ENCODE results near the gene CD2BP2. TPM values are rescaled to one million over a fixed set of nuclear protein-coding genes. Genes with fewer than 3 reads are reported as not detected.
"Not testable (repeated sequence)": the region's sequence is repeated elsewhere in the genome, so short reads cannot be mapped to it uniquely, and the experiment has no call there.

The CD2BP2 gene
- 65.6 and 67.6 TPM in 2 replicates for total RNA-seq (2014; rRNA removed)
- polyA plus RNA-seq (2012): 83.6 TPM

DNA sequence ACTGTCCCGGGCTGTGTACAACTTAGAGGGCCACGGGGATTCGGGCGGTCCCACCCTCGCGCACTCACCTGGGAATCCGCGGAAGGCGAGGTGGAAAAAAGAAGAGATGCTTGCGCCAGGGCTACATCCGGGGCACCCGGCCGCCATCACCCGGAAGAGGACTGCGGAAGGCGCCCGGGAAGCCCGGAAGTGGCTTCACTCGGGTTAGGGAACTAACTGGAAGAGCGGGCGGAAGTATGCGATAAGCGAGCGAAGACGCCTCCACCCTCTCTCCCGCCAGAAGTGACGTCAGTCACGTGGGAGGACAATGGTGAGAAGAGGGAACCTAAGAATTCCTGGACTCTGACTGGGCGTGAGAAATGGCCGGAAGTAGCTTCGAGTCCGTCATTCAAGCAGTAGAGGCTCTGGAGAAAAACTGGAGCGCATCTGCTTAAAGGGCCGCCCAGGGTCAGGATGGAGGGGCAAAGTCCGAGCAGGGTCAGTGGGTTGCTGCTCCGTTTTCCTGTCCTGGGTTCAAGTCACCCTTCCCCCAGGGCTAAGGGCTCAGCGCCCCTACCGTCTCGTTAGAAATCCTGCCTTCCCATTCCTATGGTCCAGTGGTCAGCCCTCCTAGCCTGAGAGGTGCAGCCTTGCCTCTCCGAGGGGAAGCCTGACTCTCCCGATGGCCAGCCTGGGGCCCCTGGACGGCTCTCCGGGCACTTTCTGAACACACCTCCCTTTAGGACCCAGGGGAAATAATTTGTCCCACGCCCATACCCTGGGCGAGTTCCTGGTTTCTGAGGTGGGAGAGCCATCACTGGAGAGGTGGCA is at the start of gene CD2BP2:
CD2BP2 (minus strand) TSS at position 165 of the 810 bp plus-strand sequence. CDS start 627 bp downstream, outside the sequence.
- peak; percentile 100 for DNase-seq (ENCODE audit: low read depth)

DNA sequence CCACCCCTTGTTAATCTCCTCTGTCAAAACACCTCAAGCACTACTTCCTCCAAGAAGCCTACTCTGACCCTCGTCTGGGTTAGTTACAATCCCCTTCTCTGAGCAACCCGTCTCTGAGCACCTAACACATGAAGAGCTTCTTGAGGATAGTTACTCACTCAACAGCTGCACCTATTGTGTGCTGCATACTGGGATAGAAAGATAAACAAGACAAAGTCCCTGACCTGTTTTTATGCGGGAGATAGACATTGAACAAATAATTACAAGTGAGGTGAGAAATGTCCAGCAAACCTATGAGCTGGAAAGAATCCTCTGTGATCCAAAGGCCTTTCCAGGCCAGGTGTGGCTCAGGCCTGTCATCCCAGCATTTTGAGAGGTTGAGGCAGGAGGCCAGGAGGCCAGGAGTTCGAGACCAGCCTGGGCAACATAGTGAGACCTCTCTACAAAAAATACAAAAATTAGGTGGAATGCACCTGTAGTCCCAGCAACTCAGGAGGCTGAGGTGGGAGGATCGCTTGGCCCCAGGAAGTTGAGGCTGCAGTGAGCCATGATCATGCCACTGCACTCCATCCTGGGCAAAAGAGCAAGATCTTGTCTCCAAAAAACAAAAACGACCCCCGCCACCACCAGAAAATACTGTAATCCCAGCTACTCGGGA is 46.8 kb upstream of the CD2BP2 start:
- peak; percentile 8 for DNase-seq (ENCODE audit: low read depth)

DNA sequence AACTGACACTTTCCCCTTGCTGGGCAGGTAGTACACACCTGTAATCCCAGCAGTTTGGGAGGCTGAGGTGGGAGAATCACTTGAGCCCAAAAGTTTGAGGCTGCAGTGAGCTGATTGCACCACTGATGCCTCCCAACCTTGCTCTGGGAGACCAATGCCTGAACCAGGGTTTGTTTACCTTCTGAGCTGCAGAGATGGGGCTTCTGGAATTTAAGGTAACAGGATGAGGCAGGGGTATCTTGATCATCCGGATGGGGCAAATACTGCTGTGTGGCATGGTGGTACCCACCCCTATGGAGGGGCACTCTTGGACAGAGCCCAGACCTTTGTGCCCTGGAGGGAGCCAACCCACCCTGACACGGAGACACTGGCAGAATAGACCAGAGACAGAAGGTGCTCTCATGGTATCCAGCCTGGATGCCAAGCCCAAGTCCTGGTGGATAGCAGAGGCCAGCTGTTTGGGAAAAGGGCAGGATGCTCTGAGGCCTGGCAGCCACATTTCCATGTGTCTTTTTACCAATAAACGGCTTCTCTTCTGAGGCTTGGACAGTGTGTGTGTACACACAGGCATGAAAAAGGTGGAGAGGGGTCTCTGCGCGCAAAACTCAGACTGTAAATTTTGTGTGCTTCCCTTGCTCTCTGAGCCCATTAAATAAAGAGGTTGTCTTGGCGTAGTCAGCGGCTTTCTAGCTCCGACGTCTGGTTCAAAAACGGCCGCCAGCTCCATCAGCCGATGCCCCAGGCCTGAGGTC is 44.5 kb upstream of the CD2BP2 start:
- DNase-seq (ENCODE audit: low read depth): peak; percentile 32

DNA sequence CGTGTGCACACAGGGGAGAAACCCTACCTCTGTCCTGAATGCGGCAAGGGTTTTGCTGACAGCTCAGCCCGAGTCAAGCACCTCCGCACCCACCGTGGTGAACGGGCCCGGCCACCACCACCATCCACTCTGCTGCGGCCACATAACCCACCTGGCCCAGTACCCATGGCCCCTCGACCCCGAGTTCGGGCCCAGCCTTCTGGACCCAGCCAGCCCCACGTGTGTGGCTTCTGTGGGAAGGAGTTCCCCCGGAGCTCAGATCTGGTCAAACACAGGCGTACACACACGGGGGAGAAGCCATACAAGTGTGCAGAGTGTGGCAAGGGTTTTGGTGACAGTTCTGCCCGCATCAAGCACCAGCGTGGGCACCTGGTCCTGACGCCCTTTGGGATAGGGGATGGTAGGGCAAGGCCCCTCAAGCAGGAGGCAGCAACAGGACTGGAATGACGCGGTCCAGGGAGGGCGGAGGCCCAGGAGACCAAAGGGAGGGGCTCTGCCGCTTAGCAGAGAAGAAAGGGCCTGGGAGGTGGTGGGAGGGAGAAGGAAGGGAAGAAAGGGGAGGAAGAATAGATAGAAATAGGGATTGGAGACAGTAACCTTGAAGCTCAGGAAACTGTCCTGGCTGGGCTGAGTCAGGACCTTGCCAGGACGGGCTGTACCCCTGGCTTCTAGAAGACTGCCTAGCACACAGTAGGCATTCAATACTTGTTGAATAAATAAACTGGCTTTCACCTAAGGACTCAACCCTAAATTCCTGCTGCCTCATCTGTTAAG is 43.7 kb upstream of the CD2BP2 start:
- no peak for DNase-seq (ENCODE audit: low read depth)

DNA sequence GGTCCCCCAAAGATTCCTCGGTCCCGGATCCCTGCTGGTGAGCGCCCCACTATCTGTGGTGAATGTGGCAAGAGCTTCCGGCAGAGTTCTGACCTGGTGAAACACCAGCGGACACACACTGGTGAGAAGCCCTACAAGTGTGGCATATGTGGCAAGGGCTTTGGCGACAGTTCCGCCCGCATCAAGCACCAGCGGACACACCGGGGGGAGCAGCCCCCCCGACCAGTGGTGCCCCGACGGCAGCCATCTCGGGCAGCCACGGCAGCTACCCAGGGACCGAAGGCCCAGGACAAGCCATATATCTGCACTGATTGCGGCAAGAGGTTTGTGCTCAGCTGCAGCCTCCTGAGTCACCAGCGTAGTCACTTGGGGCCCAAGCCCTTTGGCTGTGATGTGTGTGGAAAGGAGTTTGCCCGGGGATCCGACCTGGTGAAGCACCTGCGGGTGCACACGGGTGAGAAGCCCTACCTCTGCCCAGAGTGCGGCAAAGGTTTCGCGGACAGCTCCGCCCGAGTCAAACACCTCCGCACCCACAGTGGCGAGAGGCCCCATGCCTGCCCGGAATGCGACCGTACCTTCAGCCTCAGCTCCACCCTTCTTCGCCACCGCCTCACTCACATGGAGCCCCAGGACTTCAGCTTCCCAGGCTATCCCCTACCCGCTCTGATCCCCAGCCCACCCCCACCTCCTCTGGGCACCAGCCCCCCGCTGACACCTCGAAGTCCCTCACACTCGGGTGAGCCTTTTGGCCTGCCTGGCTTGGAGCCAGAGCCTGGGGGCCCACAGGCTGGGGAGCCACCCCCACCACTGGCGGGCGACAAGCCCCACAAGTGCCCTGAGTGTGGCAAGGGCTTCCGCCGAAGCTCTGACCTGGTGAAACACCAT is 42.9 kb upstream of the CD2BP2 start:
- DNase-seq (ENCODE audit: low read depth): no peak

DNA sequence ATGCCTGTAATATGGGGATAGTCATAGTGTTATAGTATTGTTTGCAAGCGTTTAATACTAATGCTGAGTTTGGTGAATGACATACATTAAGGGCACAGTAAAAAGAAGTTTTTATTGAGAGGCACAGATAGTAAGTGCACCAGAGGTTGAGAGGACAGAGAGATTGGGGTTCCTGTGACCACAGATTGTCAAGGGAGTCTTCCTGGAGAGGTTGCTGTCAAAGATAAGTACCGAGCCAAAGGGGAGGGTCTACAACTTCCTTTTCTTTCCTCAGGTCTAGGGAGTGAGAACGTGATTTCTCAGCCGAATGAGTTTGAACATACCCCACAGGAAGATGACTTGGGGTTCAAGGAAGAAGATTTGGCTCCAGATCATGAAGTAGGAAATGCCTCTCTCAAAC is 41.9 kb upstream of the CD2BP2 start:
- no peak for DNase-seq (ENCODE audit: low read depth)

DNA sequence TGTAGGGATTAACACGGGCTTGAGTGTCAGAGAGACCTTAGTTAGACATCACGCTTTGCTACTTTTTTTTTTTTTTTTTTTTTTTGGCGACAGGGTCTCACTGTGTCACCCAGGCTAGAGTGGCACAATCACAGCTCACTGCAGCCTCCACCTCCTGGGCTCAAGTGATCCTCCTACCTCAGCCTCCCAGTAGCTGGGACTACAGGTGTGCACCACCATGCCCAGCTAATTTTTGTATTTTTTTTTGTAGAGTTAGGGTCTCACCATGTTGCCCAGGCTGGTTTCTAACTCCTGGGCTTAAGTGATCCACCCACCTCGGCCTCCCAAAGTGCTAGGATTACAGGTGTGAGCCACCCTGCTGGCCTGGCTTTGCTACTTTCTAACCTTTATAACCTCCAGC is 41.5 kb upstream of the CD2BP2 start:
- DNase-seq (ENCODE audit: low read depth): not testable (repeated sequence)

DNA sequence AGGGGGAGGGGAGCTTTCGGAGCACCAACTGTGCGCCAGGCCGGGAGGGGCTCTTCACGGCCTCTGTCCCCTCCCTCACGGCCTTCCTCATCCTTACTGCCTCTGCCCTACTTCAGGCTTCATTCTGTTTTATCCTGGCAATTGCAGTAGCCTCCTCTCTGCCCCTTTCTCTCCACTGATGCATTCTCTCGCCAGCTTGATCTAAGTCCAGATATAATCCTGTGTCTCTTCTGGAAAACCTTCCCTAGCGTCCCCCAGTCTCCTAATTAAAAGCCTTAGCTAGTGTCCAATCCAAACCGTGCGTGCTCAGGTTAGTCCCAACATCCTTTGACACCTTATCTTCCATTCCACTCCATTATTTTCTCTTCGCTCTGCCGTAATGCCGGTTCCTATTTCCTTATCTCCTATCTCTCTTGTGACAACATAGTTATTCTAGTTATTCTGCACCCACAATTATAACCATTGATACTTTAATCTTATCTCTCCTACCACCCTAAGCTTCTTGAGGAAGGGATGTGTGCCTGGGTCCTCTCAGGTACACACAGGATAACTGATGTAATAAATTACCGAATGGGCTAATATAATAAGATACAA is 41.0 kb upstream of the CD2BP2 start:
- DNase-seq (ENCODE audit: low read depth): no peak

DNA sequence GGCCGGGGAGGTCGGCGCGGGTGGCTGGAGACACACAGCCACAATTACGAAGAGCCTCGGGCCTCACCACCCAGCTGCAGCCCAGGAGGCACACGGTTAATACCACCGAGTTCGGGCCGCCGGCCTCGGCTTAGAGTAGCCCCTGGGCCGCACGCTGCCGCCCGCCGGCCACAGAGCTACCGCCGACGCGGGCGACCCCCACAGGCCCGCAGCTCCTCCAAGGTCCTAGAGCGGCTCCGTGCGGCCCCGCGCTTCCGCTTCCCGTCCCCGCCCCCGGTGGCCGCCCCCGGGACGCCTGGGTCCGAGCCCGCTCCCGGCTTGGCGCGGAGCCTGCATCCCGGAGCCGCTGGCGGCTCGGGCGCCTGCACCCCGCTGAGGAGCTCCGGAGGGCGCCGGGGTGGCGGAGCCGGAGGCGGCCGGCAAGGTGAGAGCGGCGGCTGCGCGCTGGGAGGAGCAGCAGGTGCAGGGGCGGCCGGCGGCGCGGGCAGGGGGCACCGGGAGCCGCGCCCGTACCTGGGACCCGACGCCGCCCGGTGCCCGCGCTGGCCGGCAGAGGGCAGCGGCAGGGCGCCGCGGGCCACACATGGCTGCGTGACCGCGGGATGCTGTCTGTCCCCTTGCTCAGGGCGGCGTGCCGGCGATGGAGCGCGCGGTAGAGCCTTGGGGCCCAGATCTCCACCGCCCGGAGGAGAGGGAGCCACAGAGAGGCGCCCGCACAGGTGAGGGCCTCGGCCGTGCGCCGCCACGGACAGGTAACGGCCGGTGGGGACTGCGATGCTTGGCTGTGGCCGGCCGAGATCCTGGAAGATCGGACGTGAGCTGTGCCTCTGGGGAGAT is 40.3 kb upstream of the CD2BP2 start, which contains the start of gene ZNF48:
ZNF48 (plus strand) TSS at position 266 of the 837 bp plus-strand sequence; CDS start at position 641, 375 bp downstream.
- DNase-seq (ENCODE audit: low read depth): peak; percentile 87

DNA sequence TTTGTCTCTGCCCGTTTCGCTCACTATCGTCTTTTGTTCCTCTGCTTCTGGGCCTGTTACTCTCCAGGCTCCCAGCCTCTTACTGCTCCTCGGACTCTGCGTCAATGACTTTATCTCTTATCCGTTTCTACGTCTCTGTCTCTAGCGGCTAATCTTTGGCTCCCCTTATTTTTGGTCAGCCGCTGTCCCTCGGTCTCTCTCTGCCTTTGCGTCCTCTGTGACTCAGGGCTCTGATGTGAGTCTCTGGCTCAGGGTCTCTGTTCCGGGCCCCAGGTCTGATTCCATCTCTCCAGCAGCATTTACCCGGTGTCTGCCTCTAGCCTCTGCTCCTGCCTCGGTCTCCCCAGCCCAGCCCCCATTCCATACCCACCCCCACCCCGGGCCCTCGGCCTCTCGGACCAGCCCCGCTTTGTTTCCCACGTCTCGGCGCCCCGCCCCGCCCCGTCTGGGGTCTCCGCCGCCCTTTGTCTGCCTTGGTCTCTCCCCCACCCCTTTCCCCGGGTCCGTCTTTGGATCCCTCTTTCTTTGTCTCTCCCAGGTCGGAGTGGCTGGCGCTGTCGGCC is 39.6 kb upstream of the CD2BP2 start:
- DNase-seq (ENCODE audit: low read depth): peak; percentile 22

DNA sequence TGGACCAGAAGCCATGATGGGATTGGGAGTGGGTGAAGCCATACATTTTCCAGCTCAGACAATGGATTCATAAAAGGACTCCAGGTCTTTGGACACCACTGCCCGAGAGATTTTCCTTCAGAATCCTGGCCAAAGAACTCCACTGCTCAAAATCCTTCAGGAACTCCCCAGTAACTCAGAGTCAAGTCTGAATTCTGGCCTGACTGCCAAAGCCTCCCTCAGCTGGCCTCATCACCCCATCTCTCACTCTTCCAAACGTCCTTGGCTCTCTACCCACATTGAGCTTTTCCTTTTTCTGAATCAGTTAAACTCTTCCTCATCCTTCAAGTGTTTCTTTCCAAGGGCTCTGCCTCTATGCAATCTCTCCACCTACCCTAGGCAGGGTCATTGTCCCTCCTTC is 28.4 kb upstream of the CD2BP2 start:
- DNase-seq (ENCODE audit: low read depth): no peak

DNA sequence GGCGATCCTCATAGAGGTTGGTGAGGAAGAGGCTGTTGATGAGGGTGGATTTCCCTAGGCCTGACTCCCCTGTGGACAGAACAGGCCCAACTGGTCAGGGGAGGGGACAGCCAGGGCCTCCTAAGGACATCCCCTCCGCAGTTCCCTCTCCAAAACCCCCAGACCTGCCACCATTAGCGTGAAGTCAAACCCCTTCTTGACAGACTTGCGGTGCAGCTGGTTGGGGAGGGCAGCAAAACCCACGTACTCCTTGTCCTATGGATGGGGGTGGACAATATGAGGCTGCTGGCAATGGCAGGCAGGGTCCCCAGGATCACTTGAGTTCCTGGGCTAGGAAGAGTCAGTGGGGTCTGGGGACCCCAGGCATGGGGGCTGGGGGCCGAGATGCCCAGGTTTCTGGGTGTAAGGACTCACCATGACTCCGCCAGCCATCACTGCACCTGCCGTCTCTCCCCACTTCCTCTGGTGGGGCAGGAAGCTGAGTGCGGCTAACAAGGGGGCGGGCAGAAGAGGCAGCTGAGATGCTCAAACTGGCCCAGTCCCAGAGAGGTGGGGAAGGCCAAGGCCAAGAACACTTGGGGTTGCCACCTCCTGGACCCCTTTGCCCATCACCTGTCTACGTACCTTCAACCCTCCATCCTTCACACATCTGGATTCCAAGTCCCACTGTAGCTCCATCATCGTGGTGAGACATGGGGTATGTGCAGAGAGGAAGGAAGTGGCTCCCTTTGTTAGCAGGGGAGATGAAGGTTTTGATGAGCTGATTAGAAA is 27.2 kb upstream of the CD2BP2 start, which contains the start of gene SEPTIN1:
SEPTIN1 (minus strand) TSS at position 451 of the 771 bp plus-strand sequence; CDS start at position 432, 19 bp downstream.
- DNase-seq (ENCODE audit: low read depth): no peak

DNA sequence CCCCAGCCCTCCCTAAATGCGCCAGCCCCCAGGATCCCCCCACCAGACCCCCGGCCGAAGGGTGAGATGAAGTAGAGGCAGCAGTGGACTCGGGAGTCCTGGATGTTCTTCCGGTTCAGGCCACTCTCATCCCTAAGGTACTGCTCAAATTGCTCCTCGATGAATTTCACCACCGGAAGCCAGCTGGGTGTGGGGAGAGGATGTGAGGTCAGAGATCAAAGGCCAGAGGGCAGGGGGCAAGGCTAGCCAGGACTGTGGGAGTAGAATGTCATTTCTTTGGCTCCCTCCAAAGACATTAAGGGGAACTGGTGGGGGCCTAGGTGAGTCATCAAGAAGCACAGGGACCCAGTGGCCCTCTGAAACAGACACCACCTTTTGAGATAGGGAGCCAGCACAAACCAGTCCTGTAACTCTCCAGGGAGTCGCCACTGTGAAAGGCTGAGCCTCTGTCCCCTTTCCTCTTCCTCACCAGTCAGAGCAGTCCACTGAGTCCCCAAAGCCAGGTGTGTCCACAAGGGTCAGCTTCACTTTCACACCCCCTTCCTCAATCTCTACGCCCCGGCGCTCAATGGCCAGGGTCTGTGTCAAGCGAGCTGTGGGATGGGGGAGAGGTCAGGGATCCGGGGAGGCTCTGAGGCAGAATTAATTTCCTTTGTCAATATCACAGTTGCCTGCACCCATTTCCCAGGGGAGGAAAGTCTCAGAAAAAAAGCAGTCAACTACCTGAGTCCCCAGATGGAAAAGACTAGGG is 26.4 kb upstream of the CD2BP2 start:
- no peak for DNase-seq (ENCODE audit: low read depth)

DNA sequence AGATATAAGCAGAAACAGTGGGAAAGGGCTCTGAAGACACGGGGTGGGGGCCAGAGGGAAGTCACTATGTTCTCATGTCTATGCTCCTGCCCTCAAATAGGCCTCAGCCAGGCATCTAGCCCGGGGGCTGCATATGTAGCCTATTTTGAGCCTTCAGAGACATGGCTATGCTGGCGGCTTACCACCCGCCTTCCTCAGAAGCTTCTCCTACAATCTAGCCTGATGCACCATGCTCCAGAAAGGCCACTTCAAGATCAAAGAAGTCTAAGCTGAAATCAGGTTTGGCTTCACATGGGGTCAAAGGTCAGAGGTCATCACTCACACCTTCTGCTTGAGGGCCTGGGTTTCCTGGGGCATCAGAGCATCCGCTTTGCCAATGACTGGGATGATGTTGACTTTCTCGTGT is 25.7 kb upstream of the CD2BP2 start:
- DNase-seq (ENCODE audit: low read depth): no peak

DNA sequence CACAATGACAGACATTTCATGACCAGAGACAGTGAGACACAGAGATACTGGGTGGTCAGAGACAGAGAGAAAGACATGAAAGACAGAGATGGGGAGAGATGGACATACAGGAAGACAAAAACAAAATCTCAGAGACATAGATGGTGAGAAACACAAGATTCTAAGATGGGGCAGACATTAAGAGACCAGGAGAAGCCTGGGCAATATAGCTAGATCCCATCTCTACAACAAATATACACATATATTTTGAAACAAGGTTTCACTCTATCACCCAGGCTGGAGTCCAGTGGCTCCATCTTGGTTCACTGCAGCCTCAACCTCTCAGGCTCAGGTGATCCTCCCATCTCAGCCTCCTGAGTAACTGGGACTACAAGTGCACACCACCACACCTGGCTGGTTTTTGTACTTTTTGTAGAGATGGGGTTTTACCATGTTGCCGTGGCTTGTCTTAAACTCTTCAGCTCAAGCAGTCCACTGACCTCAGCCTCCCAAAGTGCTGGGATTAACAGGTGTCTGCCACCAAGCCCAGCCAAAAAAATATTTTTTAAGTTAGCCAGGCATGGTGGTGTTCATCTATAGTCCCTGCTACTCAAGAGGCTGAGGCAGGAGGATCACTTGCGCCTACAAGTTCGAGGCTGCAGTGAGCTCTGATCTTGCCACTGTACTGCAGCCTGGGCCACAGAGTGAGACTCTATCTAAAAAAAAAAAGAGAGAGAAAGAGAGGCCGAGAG is 25.1 kb upstream of the CD2BP2 start:
- no peak for DNase-seq (ENCODE audit: low read depth)

DNA sequence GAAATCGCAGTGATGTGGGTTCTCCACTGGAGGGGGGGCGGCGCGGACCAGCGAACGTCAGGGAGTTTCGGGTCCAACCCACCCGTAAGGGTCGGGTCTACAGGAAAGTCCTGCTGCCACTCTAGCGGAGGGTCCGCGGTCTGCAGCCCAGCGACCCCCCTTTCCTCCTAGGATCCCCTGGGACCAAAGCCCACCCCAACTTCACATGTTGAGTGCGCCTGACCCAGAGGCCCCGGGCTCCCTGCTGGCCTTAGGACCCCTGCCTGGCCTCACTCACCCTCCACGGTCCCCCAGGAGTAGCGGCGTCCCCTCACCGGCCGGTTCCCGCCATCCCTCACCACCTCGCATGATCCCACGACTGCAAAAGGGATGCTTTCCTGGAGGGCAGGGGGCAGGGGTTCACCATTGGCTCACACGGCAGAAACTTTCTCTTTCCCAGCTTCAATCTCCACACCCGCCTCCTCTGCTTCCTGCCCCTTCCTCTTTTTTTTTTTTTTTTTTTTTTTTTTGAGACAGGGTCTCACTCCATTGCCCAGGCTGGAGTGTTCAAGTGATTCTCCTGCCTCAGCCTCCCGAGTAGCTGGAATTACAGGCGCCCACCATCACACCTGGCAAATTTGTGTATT is 24.2 kb upstream of the CD2BP2 start:
- no peak for DNase-seq (ENCODE audit: low read depth)

Measured in LHCN-M2 (cell line).